ENCODE measurements around the gene NR5A1.

DNA sequence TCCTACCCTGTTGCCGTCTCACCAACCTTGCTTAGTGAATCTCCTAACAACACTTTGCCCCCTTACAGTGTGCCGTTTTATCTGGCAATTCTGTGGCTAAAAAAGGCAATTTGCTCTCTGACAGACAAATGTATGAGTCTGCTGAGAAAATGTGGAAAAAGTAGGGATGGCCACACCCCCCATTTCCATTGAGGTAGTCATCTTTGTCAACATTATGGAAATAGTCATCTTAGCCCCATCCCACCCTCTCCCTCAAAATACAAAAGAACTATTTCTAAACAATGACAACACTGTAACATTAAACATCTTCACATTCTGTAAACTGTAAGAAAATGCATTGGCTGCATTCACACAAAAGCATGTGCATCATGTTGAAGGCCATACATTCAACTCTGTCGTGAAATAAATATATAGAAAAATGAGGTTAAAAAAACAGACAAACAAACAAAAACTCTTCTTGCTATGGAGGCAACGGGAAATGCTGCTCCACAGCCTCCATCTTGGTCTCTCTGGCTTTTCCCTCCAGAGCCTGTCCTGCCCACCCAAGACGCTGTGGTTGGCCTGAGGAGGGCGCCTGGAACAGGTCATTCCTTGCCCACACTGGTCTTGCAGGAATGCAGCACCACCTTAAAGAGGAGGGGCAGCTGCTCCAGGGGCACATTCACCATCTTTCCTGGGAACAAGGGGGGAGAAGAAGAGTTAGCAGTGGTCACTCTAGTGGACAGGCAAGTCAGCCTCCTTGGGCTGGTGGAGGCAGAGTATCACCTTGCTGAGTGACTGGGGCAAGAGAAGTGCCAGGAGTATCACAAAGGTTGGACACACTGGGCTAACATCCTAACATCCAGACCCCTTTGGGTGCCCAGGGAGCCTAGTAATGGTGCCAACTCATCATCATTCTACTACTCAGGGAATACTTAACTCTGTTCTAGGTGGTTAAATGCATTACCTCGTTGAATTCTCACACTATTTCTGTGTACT is 15.2 kb upstream of the NR5A1 start:
- no peak for TF ChIP-seq POLR2A (IDR thresholded peaks at IDR 0.05)
- TF ChIP-seq, protein P1, sequence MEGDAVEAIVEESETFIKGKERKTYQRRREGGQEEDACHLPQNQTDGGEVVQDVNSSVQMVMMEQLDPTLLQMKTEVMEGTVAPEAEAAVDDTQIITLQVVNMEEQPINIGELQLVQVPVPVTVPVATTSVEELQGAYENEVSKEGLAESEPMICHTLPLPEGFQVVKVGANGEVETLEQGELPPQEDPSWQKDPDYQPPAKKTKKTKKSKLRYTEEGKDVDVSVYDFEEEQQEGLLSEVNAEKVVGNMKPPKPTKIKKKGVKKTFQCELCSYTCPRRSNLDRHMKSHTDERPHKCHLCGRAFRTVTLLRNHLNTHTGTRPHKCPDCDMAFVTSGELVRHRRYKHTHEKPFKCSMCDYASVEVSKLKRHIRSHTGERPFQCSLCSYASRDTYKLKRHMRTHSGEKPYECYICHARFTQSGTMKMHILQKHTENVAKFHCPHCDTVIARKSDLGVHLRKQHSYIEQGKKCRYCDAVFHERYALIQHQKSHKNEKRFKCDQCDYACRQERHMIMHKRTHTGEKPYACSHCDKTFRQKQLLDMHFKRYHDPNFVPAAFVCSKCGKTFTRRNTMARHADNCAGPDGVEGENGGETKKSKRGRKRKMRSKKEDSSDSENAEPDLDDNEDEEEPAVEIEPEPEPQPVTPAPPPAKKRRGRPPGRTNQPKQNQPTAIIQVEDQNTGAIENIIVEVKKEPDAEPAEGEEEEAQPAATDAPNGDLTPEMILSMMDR (IDR thresholded peaks at IDR 0.05), result no peak

Measured in transverse colon (tissue), 3 donors.